ENCODE data around the gene NUTF2.

DNA sequence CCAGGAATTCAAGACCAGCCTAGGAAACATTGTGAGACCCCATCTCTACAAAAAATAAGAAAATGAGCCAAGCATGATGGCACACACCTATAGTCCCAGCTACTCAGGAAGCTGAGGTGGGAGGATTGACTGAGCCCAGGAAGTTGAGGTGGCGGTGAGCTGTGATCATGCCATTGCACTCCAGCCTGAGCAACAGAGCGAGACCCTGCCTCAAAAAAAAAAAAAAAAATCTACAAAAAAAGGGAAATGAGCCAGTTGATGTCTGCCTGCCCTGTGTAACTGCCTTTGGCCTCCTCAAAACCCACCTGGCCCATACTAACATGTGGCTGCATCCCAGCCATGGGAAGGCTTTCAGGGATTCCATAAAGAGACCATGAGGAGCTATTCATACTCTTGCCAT, 44.9 kb upstream of the NUTF2 start:
- TF ChIP-seq CTCF (IDR thresholded peaks at IDR 0.05) (no peak), EP300 (IDR thresholded peaks at IDR 0.05) (no peak), POLR2A (IDR thresholded peaks at IDR 0.05) (no peak)
